Spinal cord (tissue), 10 donors: ENCODE measurements around the gene OOSP1. TPM values are rescaled to one million over a fixed set of nuclear protein-coding genes. Genes with fewer than 3 reads are reported as not detected.
A peak's percentile ranks its signal among the peaks of the same experiment; 100 is the strongest.

Source experiments
- DNase-seq, 6 donors: peaks; one replicate each; pipeline versions ENCODE4 v3.0.0 to v3.0.0-alpha.2; 2013 to 2015; ENCODE audit warnings: low spot score in 6 of 6, low read depth in 4 of 6
- H3K27ac ChIP-seq: one replicate; pipeline ENCODE4 v1.5.1; 2013; ENCODE audit warnings: low read depth, low read length, control low read depth
- H3K27me3 ChIP-seq: one replicate; pipeline ENCODE4 v1.6.1; 2013; ENCODE audit warnings: low read length; ENCODE audit not compliant: control insufficient read depth, insufficient read depth
- H3K36me3 ChIP-seq: one replicate; pipeline ENCODE4 v1.6.1; 2013; ENCODE audit warnings: low read length; ENCODE audit not compliant: control insufficient read depth, insufficient read depth
- H3K4me1 ChIP-seq: one replicate; pipeline ENCODE4 v1.6.1; 2013; ENCODE audit warnings: low read length; ENCODE audit not compliant: control insufficient read depth, insufficient read depth
- H3K4me3 ChIP-seq: one replicate; pipeline ENCODE4 v1.5.1; 2013; ENCODE audit warnings: low read depth, low read length, control low read depth
- H3K9me3 ChIP-seq: one replicate; pipeline ENCODE4 v1.6.1; 2013; ENCODE audit warnings: low read length; ENCODE audit not compliant: control insufficient read depth, insufficient read depth
- WGBS: methylation state at CpG from one replicate; pipeline ENCODE4 v1.1.5; 2013; ENCODE audit warnings: missing lambda C conversion rate; ENCODE audit not compliant: insufficient coverage; 5-methylcytosine and 5-hydroxymethylcytosine counted together
- polyA plus RNA-seq, 2 donors: library from polyadenylated mRNA; unstranded; fragments of 120-200 nt; gene quantifications; one replicate each; pipeline ENCODE4 v1.2.1, GENCODE V29; 2013; ENCODE audit not compliant: insufficient read length in 2 of 2
- total RNA-seq, 2 donors: library from RNA; depleted of rRNA in 1 of 2; stranded (reverse); fragments of 120-200 nt in 1 of 2; fragments of >200 nt in 1 of 2; gene quantifications; one replicate each; pipeline versions ENCODE4 v1.2.3 to v1.2.4, GENCODE V29; 2013 to 2014
- donor health status: healthy.

The OOSP1 gene
- total and polyA plus RNA-seq, 4 donors, result not detected

DNA sequence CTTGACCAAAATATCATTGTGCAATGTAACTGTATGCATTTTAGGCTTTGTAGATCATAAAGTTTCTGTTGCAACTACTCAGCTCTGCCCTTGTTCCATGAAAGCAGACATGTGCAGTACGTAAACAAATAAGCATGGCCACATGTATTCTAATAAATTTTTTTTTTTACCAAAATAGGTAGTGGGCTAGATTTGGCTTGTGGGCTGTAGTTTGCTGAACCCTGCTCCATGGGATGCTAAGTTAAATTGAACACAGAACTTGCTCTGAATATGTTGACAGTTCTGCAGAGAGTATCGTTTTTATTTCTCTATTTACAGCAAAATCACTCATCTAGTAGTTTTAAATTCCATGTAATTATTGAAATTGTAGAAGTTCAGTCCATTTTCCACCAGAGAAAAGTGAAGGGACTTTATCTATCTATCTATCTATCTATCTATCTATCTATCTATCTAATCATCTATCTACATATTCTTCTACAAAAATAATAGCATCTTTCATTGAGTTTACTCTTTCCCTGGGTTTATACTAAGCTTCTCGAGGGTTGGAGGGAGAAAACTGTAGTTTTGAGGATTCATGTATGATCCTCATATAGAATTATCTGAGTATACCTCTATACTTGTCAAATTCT lies 16.1 kb downstream of the OOSP1 start:
- H3K27me3 ChIP-seq, result no peaks in the 10 kb centered on the region
- no peaks in the 10 kb centered on the region for H3K36me3 ChIP-seq
- no peak overlapping the region for H3K4me3 ChIP-seq
- no peak overlapping the region for H3K27ac ChIP-seq
- no peaks in the 10 kb centered on the region for H3K4me1 ChIP-seq
- no peak for DNase-seq
- no peaks in the 10 kb centered on the region for H3K9me3 ChIP-seq
- WGBS, result no CpG with 5 or more reads among the region's 3 CpGs

DNA sequence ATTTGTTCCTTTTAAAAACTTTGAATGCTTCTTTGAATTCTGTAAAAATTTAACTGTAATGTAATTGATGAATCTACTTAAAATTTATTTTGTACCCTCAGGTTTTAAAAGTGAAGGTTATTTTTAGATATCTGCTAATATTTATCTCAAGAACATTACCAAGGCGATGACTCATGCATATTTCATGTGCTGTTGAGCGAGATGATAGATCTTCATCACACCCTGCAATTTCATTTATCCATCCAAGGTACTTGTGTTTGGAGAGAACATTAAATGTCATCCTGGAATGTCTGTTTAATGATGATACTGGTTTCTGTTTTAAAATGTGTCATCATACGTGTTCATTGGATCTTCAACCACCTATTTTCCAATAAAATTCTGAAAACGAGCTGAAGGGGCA lies 18.9 kb downstream of the OOSP1 start:
- H3K4me1 ChIP-seq, result no peaks in the 10 kb centered on the region
- H3K27me3 ChIP-seq, result no peaks in the 10 kb centered on the region
- WGBS, result no CpG with 5 or more reads among the region's 4 CpGs
- H3K4me3 ChIP-seq, result no peak overlapping the region
- no peak overlapping the region for H3K27ac ChIP-seq
- DNase-seq, result peak in 1 of 6 donors; percentile 14
- no peaks in the 10 kb centered on the region for H3K9me3 ChIP-seq
- no peaks in the 10 kb centered on the region for H3K36me3 ChIP-seq

DNA sequence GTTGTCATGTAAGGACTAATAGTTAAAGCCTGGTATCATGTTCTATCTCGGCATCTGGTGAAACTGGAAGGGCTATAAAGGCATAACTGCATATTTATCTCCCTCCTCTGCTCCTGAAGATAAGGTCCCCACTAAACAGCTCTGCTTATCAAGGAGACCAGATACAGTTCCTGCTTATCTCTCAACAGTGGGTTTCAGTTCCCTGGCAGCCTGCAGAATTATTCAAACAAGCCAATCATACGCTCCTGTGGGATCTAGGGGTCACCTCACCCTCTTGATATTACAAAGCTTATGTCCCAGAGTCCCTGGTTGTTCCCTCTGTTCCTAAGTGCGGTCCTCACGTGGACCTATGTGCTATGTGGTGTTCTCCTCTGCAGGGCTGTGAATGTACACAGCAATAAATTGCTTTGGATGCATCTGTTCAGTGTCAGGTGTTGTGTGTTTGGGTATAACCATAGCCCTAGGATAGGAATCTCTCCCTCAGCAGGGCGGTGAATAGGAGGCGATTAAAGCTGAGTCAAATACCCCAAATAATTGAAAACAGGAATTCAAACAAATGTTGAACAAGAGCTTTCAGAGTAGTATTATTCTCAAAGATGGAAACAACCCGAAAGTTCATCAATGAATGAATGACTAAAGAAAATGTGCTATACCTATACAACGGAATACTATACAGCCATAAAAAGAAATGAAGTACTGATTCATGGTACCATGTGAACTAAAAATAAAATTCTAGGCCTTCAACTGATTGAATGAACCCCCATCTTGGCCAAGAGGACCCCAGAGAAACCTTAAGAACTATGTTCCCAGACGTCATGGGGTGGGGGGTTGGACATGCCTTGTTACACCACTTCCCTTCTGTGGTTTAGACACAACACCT lies 22.5 kb downstream of the OOSP1 start:
- H3K4me1 ChIP-seq, result no peaks in the 10 kb centered on the region
- H3K4me3 ChIP-seq, result no peak overlapping the region
- H3K27me3 ChIP-seq, result no peaks in the 10 kb centered on the region
- H3K36me3 ChIP-seq, result no peaks in the 10 kb centered on the region
- no peak overlapping the region for H3K27ac ChIP-seq
- DNase-seq, result no peak
- 83% methylated on average over 3 of the region's 9 CpGs for WGBS
- H3K9me3 ChIP-seq, result no peaks in the 10 kb centered on the region

DNA sequence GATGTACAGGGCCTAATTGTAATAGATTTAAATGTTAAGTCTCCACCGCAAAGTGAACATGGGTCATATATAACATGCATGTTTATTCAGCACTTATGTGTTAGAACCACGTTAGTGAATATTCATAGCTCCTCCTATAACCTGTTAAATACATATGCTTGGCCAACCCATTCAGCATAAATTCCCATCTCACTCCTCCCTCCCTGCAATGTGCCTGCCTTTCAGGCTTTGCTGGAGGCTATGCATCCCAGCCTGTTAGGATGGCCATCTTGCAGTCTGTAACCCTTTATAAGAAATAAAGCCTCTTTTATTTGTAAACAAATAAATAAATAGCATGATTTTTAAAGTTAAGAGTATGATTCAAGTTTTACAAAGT lies 23.9 kb downstream of the OOSP1 start:
- Histone ChIP-seq H3K9me3 (no peaks in the 10 kb centered on the region), H3K36me3 (no peaks in the 10 kb centered on the region), H3K27ac (no peak overlapping the region), H3K4me3 (no peak overlapping the region), H3K4me1 (no peaks in the 10 kb centered on the region), H3K27me3 (no peaks in the 10 kb centered on the region)
- DNase-seq, result no peak
- WGBS, result 40% methylated on average over 1 of the region's 2 CpGs

DNA sequence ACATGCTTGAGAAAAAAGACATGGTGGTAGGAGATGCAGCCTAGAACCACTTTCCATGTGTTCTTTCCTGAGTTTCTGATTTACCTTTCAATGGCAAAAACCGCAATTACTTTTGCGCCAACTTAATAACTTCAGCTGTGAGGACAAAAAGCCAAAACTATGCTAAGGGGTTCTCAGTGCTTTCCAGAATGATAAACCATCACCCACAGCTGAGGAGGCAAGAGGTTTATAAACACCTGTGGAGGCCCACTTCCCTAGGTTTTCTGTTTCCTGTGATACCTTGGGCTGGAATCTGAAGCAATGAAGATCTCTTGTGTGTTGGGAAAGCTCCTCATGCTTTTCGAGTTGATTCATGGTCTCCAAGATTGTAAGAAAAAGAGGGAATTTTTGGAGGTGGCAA lies 25.5 kb downstream of the OOSP1 start, which contains the start of gene OOSP4A:
Gene OOSP4A (plus strand): TSS at position 301 of the 400 bp plus-strand sequence. CDS start 0 bp downstream, at position 301.
- Histone ChIP-seq H3K36me3 (no peaks in the 10 kb centered on the region), H3K4me1 (no peaks in the 10 kb centered on the region), H3K9me3 (no peaks in the 10 kb centered on the region), H3K27ac (no peak within 1 kb of the TSS), H3K27me3 (no peaks in the 10 kb centered on the region), H3K4me3 (no peak within 1 kb of the TSS)
- no peak for DNase-seq
- WGBS, result 92% methylated on average over 2 of the region's 3 CpGs

DNA sequence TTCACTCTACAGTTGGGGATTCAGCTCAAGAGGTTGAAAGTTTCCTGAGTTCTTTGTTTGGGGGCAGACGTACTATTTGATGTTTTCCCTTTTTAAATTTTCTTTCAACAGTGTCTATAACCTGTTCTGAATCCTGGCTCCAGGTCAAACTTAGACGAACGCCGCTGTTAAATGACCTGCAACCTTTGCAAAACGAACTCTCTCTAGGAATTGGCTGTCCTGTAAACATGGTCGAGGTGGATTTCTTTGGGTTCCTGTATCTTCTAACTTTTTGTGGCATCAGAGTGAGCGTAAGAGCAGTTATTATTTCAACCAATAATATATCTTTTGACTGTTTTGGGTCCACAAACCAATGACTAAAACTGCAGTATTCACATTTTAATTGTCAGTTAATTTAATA lies 27.2 kb downstream of the OOSP1 start:
- Histone ChIP-seq H3K36me3 (no peaks in the 10 kb centered on the region), H3K9me3 (no peaks in the 10 kb centered on the region), H3K4me3 (no peak overlapping the region), H3K4me1 (no peaks in the 10 kb centered on the region), H3K27me3 (no peaks in the 10 kb centered on the region), H3K27ac (no peak overlapping the region)
- WGBS, result no CpG with 5 or more reads among the region's 7 CpGs
- DNase-seq, result no peak

DNA sequence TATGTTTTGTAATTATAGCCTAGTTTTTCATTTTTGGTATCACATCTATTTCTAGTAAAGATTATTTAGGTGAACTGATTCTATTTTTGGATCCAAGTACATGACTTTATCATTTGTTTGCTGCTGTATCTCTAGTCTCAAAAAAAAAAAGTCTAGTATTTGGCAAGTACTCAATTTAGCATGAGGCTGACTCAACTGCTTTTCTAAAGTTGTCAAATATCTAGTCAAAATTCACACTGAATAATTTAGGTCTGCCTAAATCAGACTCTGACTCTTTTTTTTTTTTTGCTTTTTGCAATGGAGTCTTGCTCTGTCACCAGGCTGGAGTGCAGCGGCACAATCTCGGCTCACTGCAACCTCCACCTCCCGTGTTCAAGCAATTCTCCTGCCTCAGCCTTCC lies 28.0 kb downstream of the OOSP1 start:
- H3K4me3 ChIP-seq, result no peak overlapping the region
- peak in 1 of 6 donors; percentile 57 for DNase-seq
- H3K9me3 ChIP-seq, result no peaks in the 10 kb centered on the region
- H3K36me3 ChIP-seq, result no peaks in the 10 kb centered on the region
- H3K4me1 ChIP-seq, result no peaks in the 10 kb centered on the region
- no peak overlapping the region for H3K27ac ChIP-seq
- WGBS, result no CpG with 5 or more reads among the region's 3 CpGs
- H3K27me3 ChIP-seq, result no peaks in the 10 kb centered on the region

DNA sequence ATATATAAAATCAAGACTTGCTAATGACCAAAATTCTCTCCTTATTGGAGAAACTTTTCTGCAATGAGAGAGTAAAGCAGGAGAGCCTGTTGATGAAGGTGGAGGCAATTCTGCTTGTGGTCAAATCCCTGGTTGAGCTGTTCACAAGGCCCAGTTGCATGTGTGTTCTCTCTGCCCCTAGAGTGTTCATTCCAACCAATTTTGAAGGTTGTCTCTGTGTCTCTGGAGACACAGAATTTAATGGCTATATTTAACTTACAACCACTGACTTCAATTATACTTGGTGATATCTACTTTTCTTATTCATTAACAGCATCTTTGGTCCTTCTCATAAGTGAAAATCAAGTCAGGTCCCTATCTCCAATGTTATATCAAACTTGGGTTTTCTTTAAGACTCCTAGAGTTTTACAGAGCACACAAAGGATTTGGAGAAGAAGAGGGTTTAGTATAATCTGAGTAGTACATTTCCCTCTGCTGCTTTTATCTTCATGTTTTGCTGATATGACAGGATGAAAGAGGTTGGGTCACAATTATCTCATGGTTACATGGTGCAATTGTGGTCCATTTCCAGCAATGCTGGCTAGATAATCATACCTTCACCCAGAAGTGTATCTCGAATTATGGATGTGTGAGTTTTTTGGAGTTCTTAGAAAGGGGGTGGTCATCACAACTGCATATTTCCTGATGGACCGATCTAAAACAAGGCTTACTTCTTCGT lies 29.6 kb downstream of the OOSP1 start:
- H3K4me1 ChIP-seq, result no peaks in the 10 kb centered on the region
- no peaks in the 10 kb centered on the region for H3K36me3 ChIP-seq
- no peak overlapping the region for H3K27ac ChIP-seq
- H3K27me3 ChIP-seq, result no peaks in the 10 kb centered on the region
- 80% methylated on average over 1 of the region's 3 CpGs for WGBS
- H3K4me3 ChIP-seq, result no peak overlapping the region
- H3K9me3 ChIP-seq, result no peaks in the 10 kb centered on the region
- DNase-seq, result no peak

DNA sequence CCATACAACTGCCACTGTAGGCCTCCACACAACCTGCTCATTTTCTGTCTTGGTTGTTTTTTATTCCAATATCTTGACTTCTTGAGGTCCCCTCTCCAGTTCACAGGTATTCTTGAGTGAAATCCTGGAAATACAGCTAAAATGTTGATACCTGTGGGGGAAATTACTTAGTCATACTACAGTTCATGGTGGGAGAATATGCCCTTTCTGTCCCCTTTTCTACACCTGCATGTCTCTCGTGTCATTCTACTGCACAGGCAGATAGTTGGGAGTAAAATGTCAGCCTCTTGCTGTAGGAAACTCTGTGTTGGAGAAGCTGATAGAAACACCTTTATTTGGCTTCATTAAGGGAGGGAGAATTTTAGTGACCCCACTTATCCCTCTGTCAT lies 30.2 kb downstream of the OOSP1 start:
- H3K36me3 ChIP-seq, result no peaks in the 10 kb centered on the region
- no peak overlapping the region for H3K27ac ChIP-seq
- no peak overlapping the region for H3K4me3 ChIP-seq
- H3K9me3 ChIP-seq, result no peaks in the 10 kb centered on the region
- no peaks in the 10 kb centered on the region for H3K27me3 ChIP-seq
- no CpG with 5 or more reads among the region's 1 CpG for WGBS
- DNase-seq, result no peak
- no peaks in the 10 kb centered on the region for H3K4me1 ChIP-seq
